Upper lobe of left lung (tissue), 4 donors: ENCODE measurements around the gene FGF2.

Experiments
- CTCF ChIP-seq, 6 experiments: fragments of 450-650 bp in 4 of 6; fragments of 200-600 bp in 2 of 6; sonication (generic) in 2 of 6; IDR thresholded peaks; one replicate each; pipeline ENCODE4 v1.5.1; 2016 to 2019; ENCODE audit warnings: antibody characterized with exemption in 6 of 6
- EP300 ChIP-seq, 4 donors: sonication (generic); formaldehyde crosslinking; IDR thresholded peaks; one replicate each; pipeline ENCODE4 v1.5.1; 2017; ENCODE audit warnings: antibody characterized with exemption in 4 of 4, control low read depth in 2 of 4

- TF ChIP-seq CTCF (IDR thresholded peaks at IDR 0.05) (no peak), EP300 (IDR thresholded peaks at IDR 0.05) (no peak)
Measured at GRCh38 chr4:122858705-122859104, 32.1 kb downstream of the FGF2 start.
